HG03442 (cell line): ENCODE data around the gene MAJIN.

Source experiments
- ATAC-seq: cut with Tn5 transposase; IDR thresholded peaks from one replicate; pipeline ENCODE4 v1.9.1; 2021; ENCODE audit warnings: mild to moderate bottlenecking, moderate library complexity; ENCODE audit not compliant: unreplicated experiment

The MAJIN gene

DNA sequence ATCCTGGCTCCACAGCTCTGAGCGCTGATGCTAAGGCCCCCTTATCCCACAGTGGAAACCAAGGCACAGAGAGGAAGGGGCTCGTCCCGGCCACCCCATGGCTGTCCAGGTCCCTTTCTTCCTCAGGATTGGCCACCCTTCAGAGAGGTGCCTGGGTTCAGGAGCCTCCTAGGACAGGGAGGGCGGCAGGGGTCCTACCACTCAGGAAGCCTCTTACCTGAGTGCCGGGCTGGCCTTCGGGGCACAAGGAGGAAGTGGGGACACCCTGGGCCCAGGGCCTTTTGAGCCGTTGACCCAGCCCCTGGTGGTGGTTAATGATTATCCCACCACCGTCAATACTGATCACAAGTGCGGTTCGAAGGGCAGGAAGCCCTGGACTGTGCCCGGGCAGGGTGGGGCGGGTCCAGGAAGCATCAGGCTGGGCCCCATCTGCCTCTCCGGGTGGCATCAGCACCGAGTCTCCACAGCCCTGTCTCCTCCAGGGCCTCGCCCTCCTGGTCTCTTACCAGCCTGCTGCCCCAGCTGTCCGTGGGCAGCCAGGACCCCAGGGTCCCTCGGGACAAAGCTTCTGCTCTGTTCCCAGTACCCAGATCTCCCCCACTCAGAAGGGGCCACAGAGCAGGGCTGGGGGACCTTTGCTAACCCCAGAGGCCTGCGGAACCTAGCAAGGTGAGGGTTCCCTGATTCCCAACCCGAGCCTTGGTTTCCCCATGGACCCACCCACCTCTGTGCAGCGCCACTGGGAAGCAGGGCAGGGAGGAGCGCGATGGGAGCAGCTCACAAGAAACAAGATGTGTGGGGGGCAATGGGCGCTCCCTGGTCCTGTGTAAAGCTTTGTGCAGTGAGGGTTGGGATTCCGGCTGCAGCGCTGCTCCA is 78.5 kb downstream of the MAJIN start:
- no peak for ATAC-seq

DNA sequence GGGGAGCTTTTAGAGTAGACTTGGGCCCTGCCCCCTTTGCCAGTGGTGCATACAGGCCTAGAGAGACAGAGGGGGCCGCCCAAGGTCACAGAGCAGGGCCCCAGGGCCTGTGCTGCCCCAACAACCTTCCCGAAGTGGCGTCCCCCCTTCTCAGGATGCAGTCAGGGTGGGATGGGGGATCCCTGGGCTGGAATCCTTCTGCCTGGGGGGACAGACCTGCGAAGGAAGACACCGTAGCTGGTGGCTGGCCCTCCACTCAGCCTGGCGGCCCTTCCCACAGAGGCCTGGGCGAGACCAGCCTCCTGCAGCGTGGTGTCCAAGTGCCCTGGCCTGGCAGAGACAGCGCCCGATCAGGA is 79.1 kb downstream of the MAJIN start:
- ATAC-seq = no peak

DNA sequence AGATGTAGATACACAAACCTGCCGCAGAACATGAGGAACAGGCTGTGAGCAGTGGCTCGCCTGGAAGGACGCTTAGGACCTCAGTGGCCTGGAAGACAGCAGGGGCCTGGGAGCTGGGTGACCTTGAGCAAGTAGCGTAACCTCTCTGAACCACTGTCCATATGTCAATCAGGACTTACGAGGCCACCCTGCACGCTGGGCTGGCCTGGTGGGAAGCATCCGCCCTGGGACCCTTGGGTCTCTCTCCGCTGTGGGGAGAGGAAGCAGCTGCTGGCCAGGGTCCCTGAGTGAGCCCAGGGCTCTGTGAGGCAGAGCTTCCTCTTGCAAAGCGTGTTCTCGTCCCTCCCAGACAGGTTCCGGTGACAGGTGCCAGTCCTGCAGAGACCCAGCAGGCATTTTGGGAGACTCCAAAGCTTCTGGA is 79.5 kb downstream of the MAJIN start:
- ATAC-seq = no peak

DNA sequence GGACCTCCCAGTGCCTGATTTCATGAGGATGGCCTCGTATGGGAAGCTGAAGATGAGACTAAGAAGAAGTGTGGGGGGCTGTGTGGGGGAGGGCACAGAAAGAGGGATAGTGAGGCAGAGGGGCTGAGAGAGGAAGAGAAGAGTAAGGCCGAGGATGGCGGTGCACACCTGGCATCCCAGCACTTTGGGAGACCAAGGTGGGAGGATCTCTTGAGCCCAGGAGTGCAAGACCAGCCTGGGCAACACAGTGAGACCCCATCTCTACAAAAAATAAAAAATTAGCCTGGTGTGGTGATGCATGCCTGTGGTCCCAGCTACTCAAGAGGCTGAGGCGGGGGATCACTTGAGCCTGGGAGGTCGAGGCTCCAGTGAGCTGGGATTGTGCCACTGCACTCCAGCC is 80.0 kb downstream of the MAJIN start:
- no peak for ATAC-seq

DNA sequence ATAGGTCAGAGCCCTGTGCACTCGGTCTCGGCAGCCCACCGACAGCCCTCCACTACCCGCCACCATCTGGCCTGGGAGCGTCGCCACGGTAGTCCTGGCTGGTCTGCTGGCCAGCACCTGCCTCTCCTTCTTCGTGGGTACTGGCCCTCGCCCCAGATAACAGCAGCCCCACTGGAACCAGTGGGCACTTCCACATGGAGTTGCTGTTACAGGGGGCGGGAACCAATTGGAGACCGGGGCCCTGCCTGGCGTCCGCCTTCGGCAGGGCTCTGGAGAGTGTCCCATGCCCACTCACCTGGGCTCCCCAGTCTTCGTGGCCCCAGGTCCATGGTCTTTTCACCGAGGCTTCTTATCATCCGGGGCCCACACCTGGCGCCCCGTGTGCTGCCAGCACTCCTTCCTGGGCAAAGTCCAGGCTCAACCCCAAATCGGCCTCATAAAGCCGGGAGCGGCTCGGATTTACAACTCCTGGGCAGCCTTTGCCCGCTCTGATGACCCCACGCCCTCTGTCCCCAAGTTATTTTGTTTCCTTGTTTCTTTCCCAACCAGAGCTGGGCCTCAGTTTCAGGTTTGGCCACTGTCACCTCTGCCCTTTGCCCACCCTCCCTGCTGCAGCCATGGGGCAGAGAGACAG is 80.6 kb downstream of the MAJIN start:
- no peak for ATAC-seq

DNA sequence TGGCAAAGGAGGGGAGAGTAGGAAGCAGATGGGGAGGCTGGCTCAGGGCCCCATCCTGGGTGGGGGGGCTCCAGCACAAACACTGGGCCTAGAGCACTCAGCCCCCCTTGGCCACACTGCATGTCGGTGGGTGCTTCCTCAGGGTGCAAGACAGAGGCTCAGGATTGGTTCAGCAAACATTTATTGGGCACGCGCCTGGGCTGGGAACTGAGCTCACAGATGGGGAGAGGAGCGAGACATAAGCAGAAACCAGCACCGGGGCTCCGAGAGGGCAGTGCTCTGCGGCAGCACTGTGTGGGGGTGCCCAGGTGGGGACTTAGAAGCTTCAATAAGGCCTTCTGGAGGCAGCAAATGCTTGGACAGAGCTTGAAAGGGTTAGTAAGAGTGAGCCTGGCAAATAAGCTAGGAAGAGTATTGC is 81.4 kb downstream of the MAJIN start:
- no peak for ATAC-seq

DNA sequence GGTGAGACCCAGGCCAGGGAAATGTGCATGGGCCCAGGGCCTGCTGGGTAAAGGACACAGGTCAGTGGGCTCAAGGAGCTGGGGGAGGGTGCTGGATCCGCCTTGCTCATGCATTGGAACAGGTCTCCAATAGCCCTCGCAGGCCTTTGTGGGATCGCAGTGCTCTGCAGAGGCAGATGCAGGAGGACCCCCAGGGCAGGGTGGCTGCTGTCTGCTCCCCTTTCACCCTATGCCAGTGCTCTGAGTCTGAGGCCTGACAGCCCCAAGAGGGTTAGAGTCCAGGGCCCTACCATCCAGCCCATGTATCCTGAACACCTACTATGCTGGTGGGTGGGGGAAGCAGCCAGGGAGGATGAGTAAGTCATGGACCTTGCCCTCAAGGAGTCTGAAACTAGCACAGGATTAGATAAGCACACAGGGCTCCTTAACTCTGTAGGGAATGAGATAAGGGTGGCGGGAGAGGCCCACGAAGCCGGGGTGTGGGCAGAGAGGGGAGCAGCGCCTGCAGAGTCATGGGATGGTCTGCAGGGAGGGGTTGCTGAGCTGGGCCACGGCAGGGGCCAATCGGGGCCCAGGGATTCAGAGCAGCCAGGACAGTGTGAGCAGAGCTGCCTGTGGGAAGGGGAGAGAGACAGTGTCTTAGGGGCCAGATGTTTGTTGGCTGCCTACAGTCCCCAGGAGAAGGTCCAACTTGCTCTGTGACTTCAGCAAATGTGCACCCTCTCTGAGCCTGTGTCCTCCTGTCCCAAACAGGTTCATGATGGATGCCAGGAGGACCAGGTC is 83.0 kb downstream of the MAJIN start:
- ATAC-seq = no peak

DNA sequence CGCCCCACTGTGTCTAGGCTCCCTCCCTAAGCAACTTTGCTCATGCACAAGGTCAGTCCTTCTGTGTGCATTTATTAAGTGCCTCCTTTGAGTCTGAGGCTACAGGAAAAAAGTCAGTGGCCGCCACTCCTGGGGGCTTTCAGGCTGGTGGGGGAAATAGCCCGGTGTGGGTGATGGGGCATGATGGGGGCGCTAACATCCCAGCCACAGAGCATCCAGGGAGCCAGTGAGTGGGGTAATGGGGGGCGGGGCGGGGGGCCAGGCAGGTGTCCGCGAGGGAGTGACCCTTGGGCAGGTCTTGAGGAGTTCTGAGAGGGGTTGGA is 83.5 kb downstream of the MAJIN start:
- ATAC-seq = no peak
